Fibroblast of lung (primary cell): ENCODE results near the gene TPSD1. TPM values are rescaled to one million over a fixed set of nuclear protein-coding genes. Genes with fewer than 3 reads are reported as not detected.

Source experiments
- DNase-seq, 2 donors: peaks; one replicate each; pipeline versions ENCODE4 v3.0.0 to v3.0.0-alpha.2; 2010; ENCODE audit warnings: low read depth in 2 of 2
- H2AFZ ChIP-seq: 2 replicates; pipeline ENCODE4 v1.5.1; 2012; ENCODE audit warnings: low read length, control low read depth, inconsistent platforms
- H3K27ac ChIP-seq: 2 replicates; pipeline ENCODE4 v1.5.1; 2011; ENCODE audit warnings: low read length, control low read depth; ENCODE audit not compliant: insufficient read depth
- H3K27me3 ChIP-seq: 2 replicates; pipeline ENCODE4 v1.5.1; 2011; ENCODE audit warnings: mild to moderate bottlenecking, low read length; ENCODE audit not compliant: control insufficient read depth, insufficient read depth
- H3K36me3 ChIP-seq: 2 replicates; pipeline ENCODE4 v1.5.1; 2011; ENCODE audit warnings: low read length; ENCODE audit not compliant: control insufficient read depth, insufficient read depth
- H3K4me1 ChIP-seq: 2 replicates; pipeline ENCODE4 v1.5.1; 2011; ENCODE audit warnings: low read length; ENCODE audit not compliant: control insufficient read depth, insufficient read depth; ENCODE audit errors: extremely low read depth
- H3K4me2 ChIP-seq: 2 replicates; pipeline ENCODE4 v1.5.1; 2011; ENCODE audit warnings: low read length, control low read depth; ENCODE audit not compliant: insufficient read depth; ENCODE audit errors: extremely low read depth
- H3K4me3 ChIP-seq, 4 experiments: fragments of 200-600 bp in 1 of 4; sonication (generic) in 1 of 4; replicated peaks in 1 of 4; 2 replicates each; pipeline ENCODE4 v1.5.1; 2011 to 2016; ENCODE audit warnings: low read length in 4 of 4, low read depth in 3 of 4, mild to moderate bottlenecking in 3 of 4, control low read depth in 2 of 4, inconsistent platforms in 1 of 4, mixed read lengths in 1 of 4; ENCODE audit not compliant: insufficient read depth in 1 of 4; ENCODE audit errors: control extremely low read depth in 1 of 4
- H3K79me2 ChIP-seq: 2 replicates; pipeline ENCODE4 v1.5.1; 2012; ENCODE audit warnings: mild to moderate bottlenecking, low read length, inconsistent platforms; ENCODE audit not compliant: control insufficient read depth, insufficient read depth
- H3K9ac ChIP-seq: 2 replicates; pipeline ENCODE4 v1.5.1; 2011; ENCODE audit warnings: mild to moderate bottlenecking, low read length, control low read depth; ENCODE audit not compliant: insufficient read depth
- H3K9me3 ChIP-seq: 2 replicates; pipeline ENCODE4 v1.5.1; 2012; ENCODE audit warnings: low read depth, low read length; ENCODE audit not compliant: control insufficient read depth, insufficient read depth
- H4K20me1 ChIP-seq: 2 replicates; pipeline ENCODE4 v1.5.1; 2011; ENCODE audit warnings: low read length; ENCODE audit not compliant: control insufficient read depth, insufficient read depth; ENCODE audit errors: extremely low read depth
- CTCF ChIP-seq, 2 donors: IDR thresholded peaks in 1 of 2; conservative IDR thresholded peaks in 1 of 2; 1 replicate in 1 of 2; 2 replicates in 1 of 2; pipeline ENCODE4 v1.5.1; 2011 to 2012; ENCODE audit warnings: low read length in 2 of 2, control low read depth in 1 of 2, inconsistent platforms in 1 of 2, low read depth in 1 of 2, mild to moderate bottlenecking in 1 of 2
- EZH2 ChIP-seq: IDR thresholded peaks from 2 replicates; pipeline ENCODE4 v1.5.1; 2012; ENCODE audit warnings: low read length, control low read depth, mild to moderate bottlenecking; ENCODE audit errors: missing control alignments
- polyA plus RNA-seq, 2 donors: library from polyadenylated mRNA; depleted of rRNA in 1 of 2; stranded (reverse) in 1 of 2; unstranded in 1 of 2; fragments of >200 nt; gene quantifications; 2 replicates each; pipeline ENCODE4 v1.2.1, GENCODE V29; 2011 to 2012; ENCODE audit warnings: missing spikeins in 1 of 2
- total RNA-seq: library from RNA; depleted of rRNA; stranded (reverse); fragments of >200 nt; gene quantifications from 2 replicates; pipeline ENCODE4 v1.2.1, GENCODE V29; 2014

The TPSD1 gene
- total and polyA plus RNA-seq, 2 donors (not counting 1 experiment from before 2014, with no cell fraction given): not detected

- H3K4me3 ChIP-seq: no peak overlapping the region
- H2AFZ ChIP-seq: no peak overlapping the region
- DNase-seq: no peak
- no peak overlapping the region for H3K4me2 ChIP-seq
- no peaks in the 10 kb centered on the region for H3K36me3 ChIP-seq
- H3K9ac ChIP-seq: no peak overlapping the region
- no peaks in the 10 kb centered on the region for H3K4me1 ChIP-seq
- no peaks in the 10 kb centered on the region for H3K79me2 ChIP-seq
- TF ChIP-seq EZH2 (no peak), CTCF (conservative IDR thresholded peaks at IDR 0.05 in 1 of 2, IDR thresholded peaks at IDR 0.05 in 1 of 2; ENCODE audit: low read depth in 1 of 2, low read length in 2 of 2) (no peak)
- no peaks in the 10 kb centered on the region for H3K27me3 ChIP-seq
- no peaks in the 10 kb centered on the region for H4K20me1 ChIP-seq
- no peaks in the 10 kb centered on the region for H3K9me3 ChIP-seq
- no peak overlapping the region for H3K27ac ChIP-seq
Measured at GRCh38 chr16:1276580-1276878, 20.7 kb downstream of the TPSD1 start.

GRCh38 chr16:1277151-1277598 lies 21.3 kb downstream of the TPSD1 start:
- H3K9ac ChIP-seq: no peak overlapping the region
- no peaks in the 10 kb centered on the region for H3K36me3 ChIP-seq
- no peak for TF ChIP-seq EZH2
- no peak for TF ChIP-seq CTCF (conservative IDR thresholded peaks at IDR 0.05 in 1 of 2, IDR thresholded peaks at IDR 0.05 in 1 of 2; ENCODE audit: low read depth in 1 of 2, low read length in 2 of 2)
- DNase-seq: no peak
- H3K4me3 ChIP-seq: no peak overlapping the region
- H4K20me1 ChIP-seq: no peaks in the 10 kb centered on the region
- H3K27ac ChIP-seq: no peak overlapping the region
- no peaks in the 10 kb centered on the region for H3K79me2 ChIP-seq
- H2AFZ ChIP-seq: no peak overlapping the region
- H3K4me2 ChIP-seq: no peak overlapping the region
- no peaks in the 10 kb centered on the region for H3K27me3 ChIP-seq
- H3K4me1 ChIP-seq: no peaks in the 10 kb centered on the region
- H3K9me3 ChIP-seq: no peaks in the 10 kb centered on the region

- H3K79me2 ChIP-seq: no peaks in the 10 kb centered on the region
- no peak for TF ChIP-seq CTCF (conservative IDR thresholded peaks at IDR 0.05 in 1 of 2, IDR thresholded peaks at IDR 0.05 in 1 of 2; ENCODE audit: low read depth in 1 of 2, low read length in 2 of 2)
- no peak for TF ChIP-seq EZH2
- no peak overlapping the region for H3K4me2 ChIP-seq
- DNase-seq: no peak
- no peak overlapping the region for H2AFZ ChIP-seq
- H3K27me3 ChIP-seq: no peaks in the 10 kb centered on the region
- no peak overlapping the region for H3K27ac ChIP-seq
- no peaks in the 10 kb centered on the region for H4K20me1 ChIP-seq
- H3K36me3 ChIP-seq: no peaks in the 10 kb centered on the region
- no peak overlapping the region for H3K9ac ChIP-seq
- no peaks in the 10 kb centered on the region for H3K9me3 ChIP-seq
- H3K4me3 ChIP-seq: no peak overlapping the region
- H3K4me1 ChIP-seq: no peaks in the 10 kb centered on the region
Measured at GRCh38 chr16:1277617-1278282, 21.9 kb downstream of the TPSD1 start.
